Nephron progenitor cell (in vitro differentiated cells): ENCODE measurements around the gene SIRPB2.

Source experiments
- DNase-seq: peaks from one replicate; pipeline ENCODE4 v3.0.0; 2021
- H3K27ac Mint-ChIP-seq: 2 replicates; pipeline ENCODE4 v1.8.0; 2021; ENCODE audit warnings: mild to moderate bottlenecking, moderate library complexity, mixed read lengths
- H3K27me3 Mint-ChIP-seq: 2 replicates; pipeline ENCODE4 v1.8.0; 2021; ENCODE audit warnings: mild to moderate bottlenecking, low read depth, mixed read lengths; ENCODE audit not compliant: poor library complexity
- H3K36me3 Mint-ChIP-seq: 2 replicates; pipeline ENCODE4 v1.8.0; 2021; ENCODE audit warnings: low read depth, mixed read lengths
- H3K4me1 Mint-ChIP-seq: 2 replicates; pipeline ENCODE4 v1.8.0; 2021; ENCODE audit warnings: mixed read lengths
- H3K4me3 Mint-ChIP-seq: 2 replicates; pipeline ENCODE4 v1.8.0; 2021; ENCODE audit warnings: mild to moderate bottlenecking, moderate library complexity, mixed read lengths
- H3K9me3 Mint-ChIP-seq: 2 replicates; pipeline ENCODE4 v1.8.0; 2021; ENCODE audit warnings: mild to moderate bottlenecking, moderate library complexity, mixed read lengths
- CTCF ChIP-seq: fragments of 200-600 bp; sonication (generic); IDR thresholded peaks from 2 replicates; pipeline ENCODE4 v1.5.0; 2021; ENCODE audit warnings: antibody characterized with exemption

SIRPB2 gene

GRCh38 chr20:1426231-1426849, 64.9 kb downstream of the SIRPB2 start:
- Mint-ChIP-seq H3K36me3 (no peaks in the 10 kb centered on the region), H3K4me1 (peaks cover 32% of the 10 kb centered on the region), H3K9me3 (peaks cover 7% of the 10 kb centered on the region), H3K27me3 (no peaks in the 10 kb centered on the region), H3K27ac (peak overlapping the region; percentile 22), H3K4me3 (no peak overlapping the region)
- DNase-seq: no peak
- TF ChIP-seq CTCF: no peak
